IMR-90 (cell line): ENCODE data around the gene PRSS16. TPM values are rescaled to one million over a fixed set of nuclear protein-coding genes. Genes with fewer than 3 reads are reported as not detected.

Source experiments
- ATAC-seq: fragments of 200-7000 bp; cut with Tn5 transposase; 2 replicates; pipeline ENCODE4 v1.9.1; 2020; ENCODE audit warnings: low read depth, mild to moderate bottlenecking, moderate library complexity
- BruUV-seq: library from RNA; stranded (reverse); fragments of 400-500 nt; replicated peaks from 2 replicates; lab custom pipeline; 2021; lab: Mats Ljungman, UMichigan
- CTCF ChIA-PET: fragments of 300-600 bp; formaldehyde crosslinking; extraction: SDS; loops from one replicate; lab custom pipeline; 2021; ENCODE audit warnings: antibody characterized with exemption; lab: Yijun Ruan, JAX
- POLR2A ChIA-PET: fragments of 300-600 bp; sonication (Branson Sonifier 250); formaldehyde crosslinking; loops from one replicate; lab custom pipeline; 2022; ENCODE audit warnings: antibody characterized with exemption; ENCODE audit not compliant: unreplicated experiment; lab: Charles Lee
- DNase-seq: peaks from one replicate; pipeline ENCODE4 v3.0.0; 2013
- H2AFZ ChIP-seq: replicated peaks from 2 replicates; pipeline ENCODE3; 2013; ENCODE audit warnings: low read length, mild to moderate bottlenecking; ENCODE audit not compliant: poor library complexity
- H2AK5ac ChIP-seq: 2 replicates; pipeline ENCODE4 v1.6.1; 2013; ENCODE audit warnings: low read depth, low read length, inconsistent platforms
- H2AK9ac ChIP-seq: replicated peaks from 2 replicates; pipeline ENCODE3; 2013; ENCODE audit warnings: mild to moderate bottlenecking, low read depth, low read length, moderate library complexity; ENCODE audit not compliant: poor library complexity
- H2BK120ac ChIP-seq: 2 replicates; pipeline ENCODE4 v1.6.1; 2013; ENCODE audit warnings: low read depth, low read length, inconsistent platforms
- H2BK15ac ChIP-seq: 3 replicates; pipeline ENCODE4 v1.6.1; 2013; ENCODE audit warnings: low read depth, low read length, inconsistent platforms
- H2BK20ac ChIP-seq: 2 replicates; pipeline ENCODE4 v1.6.1; 2013; ENCODE audit warnings: low read depth, mild to moderate bottlenecking, inconsistent platforms, low read length, moderate library complexity
- H2BK5ac ChIP-seq: 2 replicates; pipeline ENCODE4 v1.6.1; 2013; ENCODE audit warnings: mild to moderate bottlenecking, low read depth, low read length, inconsistent platforms; ENCODE audit not compliant: poor library complexity, severe bottlenecking
- H3K14ac ChIP-seq: replicated peaks from 2 replicates; pipeline ENCODE4 v1.6.1; 2013; ENCODE audit warnings: low read depth, low read length, inconsistent platforms
- H3K18ac ChIP-seq: 2 replicates; pipeline ENCODE4 v1.6.1; 2013; ENCODE audit warnings: low read depth, low read length, control low read depth
- H3K23ac ChIP-seq: 2 replicates; pipeline ENCODE4 v1.6.1; 2013; ENCODE audit warnings: low read depth, low read length, inconsistent platforms
- H3K27ac ChIP-seq: 2 replicates; pipeline ENCODE4 v1.5.1; 2013; ENCODE audit warnings: mild to moderate bottlenecking, control low read depth, low read length; ENCODE audit not compliant: insufficient read depth
- H3K27me3 ChIP-seq: 2 replicates; pipeline ENCODE4 v1.6.1; 2013; ENCODE audit warnings: low read length; ENCODE audit not compliant: control insufficient read depth, insufficient read depth
- H3K36me3 ChIP-seq: 2 replicates; pipeline ENCODE4 v1.6.1; 2013; ENCODE audit warnings: low read length, mixed read lengths; ENCODE audit not compliant: control insufficient read depth, insufficient read depth
- H3K4ac ChIP-seq: 2 replicates; pipeline ENCODE4 v1.6.1; 2013; ENCODE audit warnings: low read depth, low read length, inconsistent platforms
- H3K4me1 ChIP-seq: 2 replicates; pipeline ENCODE4 v1.6.1; 2013; ENCODE audit warnings: low read length, mixed read lengths; ENCODE audit not compliant: control insufficient read depth, insufficient read depth
- H3K4me2 ChIP-seq: 2 replicates; pipeline ENCODE4 v1.6.1; 2013; ENCODE audit warnings: low read depth, mild to moderate bottlenecking, control low read depth, low read length, moderate library complexity
- H3K4me3 ChIP-seq: 2 replicates; pipeline ENCODE4 v1.5.1; 2013; ENCODE audit warnings: low read depth, mild to moderate bottlenecking, control low read depth, low read length, moderate library complexity; ENCODE audit not compliant: insufficient read depth
- H3K56ac ChIP-seq: 2 replicates; pipeline ENCODE4 v1.6.1; 2013; ENCODE audit warnings: low read length, inconsistent platforms; ENCODE audit not compliant: insufficient read depth; ENCODE audit errors: extremely low read depth
- H3K79me1 ChIP-seq, 2 experiments: 2 replicates each; pipeline ENCODE4 v1.6.1; 2013; ENCODE audit warnings: low read length in 2 of 2, inconsistent platforms in 1 of 2, low read depth in 1 of 2
- H3K9ac ChIP-seq: 2 replicates; pipeline ENCODE4 v1.6.1; 2013; ENCODE audit warnings: low read depth, low read length, control low read depth
- H3K9me1 ChIP-seq: 2 replicates; pipeline ENCODE4 v1.6.1; 2013; ENCODE audit warnings: low read length, inconsistent platforms; ENCODE audit not compliant: insufficient read depth
- H3K9me3 ChIP-seq: 2 replicates; pipeline ENCODE4 v1.6.1; 2013; ENCODE audit warnings: low read length; ENCODE audit not compliant: control insufficient read depth, insufficient read depth
- H4K20me1 ChIP-seq: 2 replicates; pipeline ENCODE4 v1.6.1; 2013; ENCODE audit warnings: low read length, inconsistent platforms; ENCODE audit not compliant: insufficient read depth
- H4K5ac ChIP-seq: 2 replicates; pipeline ENCODE4 v1.6.1; 2013; ENCODE audit warnings: mild to moderate bottlenecking, low read depth, low read length, control low read depth
- H4K8ac ChIP-seq, 2 experiments: 2 replicates each; pipeline ENCODE4 v1.6.1; 2013; ENCODE audit warnings: low read depth in 2 of 2, low read length in 2 of 2, control low read depth in 1 of 2, inconsistent platforms in 1 of 2
- H4K91ac ChIP-seq: 2 replicates; pipeline ENCODE4 v1.6.1; 2013; ENCODE audit warnings: low read depth, low read length, inconsistent platforms; ENCODE audit not compliant: insufficient read depth
- BHLHE40 ChIP-seq: fragments of 150-350 bp; IDR thresholded peaks from 2 replicates; pipeline ENCODE4 v1.6.1; 2016; ENCODE audit warnings: mild to moderate bottlenecking, low read depth, low read length
- CEBPB ChIP-seq: IDR thresholded peaks from 2 replicates; pipeline ENCODE4 v1.6.1; 2012; ENCODE audit warnings: low read depth, low read length, improper control_type of control experiment
- CHD1 ChIP-seq: IDR thresholded peaks from 2 replicates; pipeline ENCODE4 v1.6.1; 2012; ENCODE audit warnings: low read depth, low read length, improper control_type of control experiment
- CTCF ChIP-seq: conservative IDR thresholded peaks from 2 replicates; pipeline ENCODE4 v1.5.1; 2012; ENCODE audit warnings: mild to moderate bottlenecking, low read depth, low read length, improper control_type of control experiment
- ELK1 ChIP-seq: fragments of 150-350 bp; IDR thresholded peaks from 2 replicates; pipeline ENCODE4 v1.6.1; 2016; ENCODE audit warnings: low read depth, mild to moderate bottlenecking, low read length, moderate library complexity, borderline replicate concordance
- FOS ChIP-seq: fragments of 150-350 bp; IDR thresholded peaks from 2 replicates; pipeline ENCODE4 v1.6.1; 2016; ENCODE audit warnings: low read depth, low read length
- MAFK ChIP-seq: IDR thresholded peaks from 2 replicates; pipeline ENCODE4 v1.6.1; 2012; ENCODE audit warnings: low read depth, low read length, improper control_type of control experiment
- MAZ ChIP-seq: IDR thresholded peaks from 2 replicates; pipeline ENCODE4 v1.6.1; 2012; ENCODE audit warnings: low read depth, mild to moderate bottlenecking, low read length, improper control_type of control experiment, moderate library complexity, borderline replicate concordance
- MXI1 ChIP-seq: IDR thresholded peaks from 2 replicates; pipeline ENCODE4 v1.6.1; 2012; ENCODE audit warnings: low read depth, mild to moderate bottlenecking, low read length, moderate library complexity, borderline replicate concordance
- NFE2L2 ChIP-seq: fragments of 150-350 bp; IDR thresholded peaks from 2 replicates; pipeline ENCODE4 v1.6.1; 2016; ENCODE audit warnings: low read depth, mild to moderate bottlenecking, low read length
- POLR2A ChIP-seq: IDR thresholded peaks from 2 replicates; pipeline ENCODE4 v1.6.1; 2012; ENCODE audit warnings: mild to moderate bottlenecking, low read depth, low read length
- RAD21 ChIP-seq: IDR thresholded peaks from 2 replicates; pipeline ENCODE4 v1.6.1; 2012; ENCODE audit warnings: low read length, improper control_type of control experiment
- RCOR1 ChIP-seq: IDR thresholded peaks from 2 replicates; pipeline ENCODE4 v1.6.1; 2012; ENCODE audit warnings: mild to moderate bottlenecking, low read length, improper control_type of control experiment; ENCODE audit not compliant: insufficient replicate concordance
- RFX5 ChIP-seq: IDR thresholded peaks from 2 replicates; pipeline ENCODE4 v1.8.0; 2012; ENCODE audit warnings: low read depth, mild to moderate bottlenecking, low read length, moderate library complexity
- SMC3 ChIP-seq: fragments of 150-350 bp; IDR thresholded peaks from 2 replicates; pipeline ENCODE4 v1.6.1; 2016; ENCODE audit warnings: low read depth, mild to moderate bottlenecking, antibody characterized with exemption, low read length, moderate library complexity
- USF2 ChIP-seq: fragments of 150-350 bp; IDR thresholded peaks from 2 replicates; pipeline ENCODE4 v1.6.1; 2017; ENCODE audit warnings: mild to moderate bottlenecking, antibody characterized with exemption, low read length, low read depth
- WGBS, 2 experiments: methylation state at CpG; one replicate each; pipeline versions ENCODE4 v1.1.5 to v1.1.7; 2013; ENCODE audit warnings: missing lambda C conversion rate in 2 of 2; ENCODE audit not compliant: insufficient read length in 1 of 2; ENCODE audit errors: extremely low coverage in 2 of 2; 5-methylcytosine and 5-hydroxymethylcytosine counted together
- dilution Hi-C: fragments of 300-500 bp; cut with HindIII; formaldehyde crosslinking; loops from one replicate; pipeline ENCODE4 v1.14.3; 2018; ENCODE audit warnings: low sequenced_read_pairs; ENCODE audit not compliant: unreplicated experiment
- in situ Hi-C: fragments of 300-500 bp; cut with MboI; formaldehyde crosslinking; loops from 3 replicates; pipeline ENCODE4 v1.14.3; 2019; ENCODE audit warnings: low sequenced_read_pairs, inconsistent platforms, mixed read lengths
- intact Hi-C: fragments of 100-400 bp; cut with micrococcal nuclease; formaldehyde crosslinking; loops from 2 replicates; pipeline ENCODE4 v1.10.0; 2022
- polyA plus RNA-seq, 3 experiments: library from polyadenylated mRNA; depleted of rRNA; stranded (reverse); fragments of >200 nt; gene quantifications; 2 replicates each; pipeline ENCODE4 v1.2.3, GENCODE V29; 2012; ENCODE audit warnings: low replicate concordance in 1 of 3
- total RNA-seq: library from RNA; depleted of rRNA; stranded (reverse); fragments of >200 nt; gene quantifications from 2 replicates; pipeline ENCODE4 v1.2.3, GENCODE V29; 2012

Gene PRSS16
- total and polyA plus RNA-seq, 2 of the 4 experiments (the other 2 are of a cell fraction): 0.39 TPM; not detected in 1

DNA sequence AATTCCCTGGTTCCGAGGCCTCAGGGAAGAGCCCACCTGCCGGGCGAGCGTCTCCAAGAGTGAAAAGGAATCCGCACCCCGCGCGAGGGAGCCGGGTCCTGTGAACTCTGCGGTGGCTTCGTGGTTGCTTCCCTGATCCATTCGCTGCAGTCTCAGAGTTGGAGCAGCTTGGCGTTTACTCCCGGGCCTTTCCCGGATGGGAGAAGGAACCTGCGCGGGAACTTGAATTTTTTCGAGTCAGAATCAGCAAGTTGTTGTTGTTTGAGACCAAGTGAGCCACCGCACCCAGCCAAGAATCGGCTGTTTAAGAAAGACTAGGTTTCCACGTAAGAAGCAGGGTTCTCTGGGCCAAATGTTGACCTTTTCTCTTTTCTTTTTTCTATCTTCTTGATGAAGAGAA, 12.9 kb downstream of the PRSS16 start:
- ATAC-seq: peak; percentile 24; the same call in 1 of the 2 replicates
- WGBS, 2 experiments: 3% methylated on average over 4 of the region's 21 CpGs; no CpG with 5 or more reads in 1 of the 2 experiments
- DNase-seq: no peak
- Histone ChIP-seq H3K9ac (no peak overlapping the region), H3K4me3 (no peak overlapping the region), H2AFZ (peak overlapping the region; percentile 61), H3K4me2 (peak overlapping the region; percentile 20; the same call in 1 of the 2 replicates), H2AK5ac (no peak overlapping the region), H3K4ac (no peak overlapping the region), H3K27ac (no peak overlapping the region), H3K27me3 (no peaks in the 10 kb centered on the region; the same call in none of the 2 replicates), H4K20me1 (no peaks in the 10 kb centered on the region), H3K23ac (no peak overlapping the region), H3K4me1 (no peaks in the 10 kb centered on the region), H2BK20ac (no peak overlapping the region), H2BK120ac (no peak overlapping the region), H3K9me3 (no peaks in the 10 kb centered on the region), H2AK9ac (peak overlapping the region; percentile 28), H3K79me1 (no peaks in the 10 kb centered on the region), H3K9me1 (no peaks in the 10 kb centered on the region), H2BK5ac (no peak overlapping the region), H3K18ac (no peak overlapping the region), H3K36me3 (no peaks in the 10 kb centered on the region), H3K14ac (no peak overlapping the region), H3K56ac (no peak overlapping the region), H4K91ac (no peak overlapping the region), H4K8ac (no peak overlapping the region), H4K5ac (no peak overlapping the region), H2BK15ac (no peak overlapping the region)
- POLR2A ChIA-PET: no interaction called here
- dilution Hi-C loops: no loop called here
- in situ Hi-C loops: no loop called here
- no TSS peak for BruUV-seq
- intact Hi-C loops: no loop called here
- CTCF ChIA-PET: no interaction called here
- TF ChIP-seq MAZ (no peak), RFX5 (no peak), POLR2A (no peak), RCOR1 (no peak), BHLHE40 (no peak), RAD21 (no peak), CEBPB (no peak), CHD1 (no peak), SMC3 (no peak), USF2 (no peak), MAFK (no peak), ELK1 (no peak), NFE2L2 (no peak), FOS (no peak), CTCF (no peak), MXI1 (no peak)
